Endothelial cell of umbilical vein (primary cell): Measurements from ENCODE around the gene BAAT.

Source experiments
- EZH2 ChIP-seq: IDR thresholded peaks from 2 replicates; pipeline ENCODE4 v1.6.1; 2012; ENCODE audit warnings: borderline replicate concordance, low read depth, mild to moderate bottlenecking, moderate library complexity, low read length, inconsistent platforms; ENCODE audit not compliant: severe bottlenecking
- MYC ChIP-seq: IDR thresholded peaks from one replicate; pipeline ENCODE4 v1.6.1; 2011; ENCODE audit warnings: mild to moderate bottlenecking, low read depth, low read length
- POLR2A ChIP-seq: IDR thresholded peaks from 2 replicates; pipeline ENCODE4 v1.6.1; 2012; ENCODE audit warnings: low read depth, mild to moderate bottlenecking, control low read depth, low read length
- POLR2AphosphoS5 ChIP-seq: IDR thresholded peaks from 2 replicates; pipeline ENCODE4 v1.6.1; 2012; ENCODE audit warnings: low read depth, mild to moderate bottlenecking, control low read depth, low read length, moderate library complexity; ENCODE audit not compliant: insufficient read depth
- TF ChIP-seq, protein P1 (sequence below), 2 donors: IDR thresholded peaks; 1 replicate in 1 of 2; 2 replicates in 1 of 2; pipeline ENCODE4 v1.5.1; 2011; ENCODE audit warnings: low read length in 2 of 2, mild to moderate bottlenecking in 2 of 2, moderate library complexity in 2 of 2, control low read depth in 1 of 2, inconsistent platforms in 1 of 2, low read depth in 1 of 2; ENCODE audit not compliant: insufficient read depth in 1 of 2; ENCODE audit errors: extremely low read depth in 1 of 2
- TF ChIP-seq, protein P2 (sequence below): IDR thresholded peaks from 2 replicates; pipeline ENCODE4 v1.6.1; 2011; ENCODE audit not compliant: insufficient read depth, insufficient read length

DNA sequence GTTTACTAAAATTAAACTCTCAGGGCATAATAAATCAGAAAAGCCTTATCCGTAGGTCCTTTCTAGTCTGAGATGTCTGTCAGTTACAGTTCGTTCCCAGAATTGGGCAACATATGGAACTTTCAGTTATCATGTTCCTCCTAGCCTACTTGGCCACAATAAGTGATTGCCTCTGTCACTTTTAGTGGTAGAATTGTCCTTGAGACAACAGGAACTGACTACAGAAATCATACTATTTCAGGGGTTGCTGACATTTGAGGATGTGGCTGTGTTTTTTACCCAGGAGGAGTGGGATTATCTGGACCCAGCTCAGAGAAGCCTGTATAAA lies 14.8 kb upstream of the BAAT start:
- TF ChIP-seq, protein P1, sequence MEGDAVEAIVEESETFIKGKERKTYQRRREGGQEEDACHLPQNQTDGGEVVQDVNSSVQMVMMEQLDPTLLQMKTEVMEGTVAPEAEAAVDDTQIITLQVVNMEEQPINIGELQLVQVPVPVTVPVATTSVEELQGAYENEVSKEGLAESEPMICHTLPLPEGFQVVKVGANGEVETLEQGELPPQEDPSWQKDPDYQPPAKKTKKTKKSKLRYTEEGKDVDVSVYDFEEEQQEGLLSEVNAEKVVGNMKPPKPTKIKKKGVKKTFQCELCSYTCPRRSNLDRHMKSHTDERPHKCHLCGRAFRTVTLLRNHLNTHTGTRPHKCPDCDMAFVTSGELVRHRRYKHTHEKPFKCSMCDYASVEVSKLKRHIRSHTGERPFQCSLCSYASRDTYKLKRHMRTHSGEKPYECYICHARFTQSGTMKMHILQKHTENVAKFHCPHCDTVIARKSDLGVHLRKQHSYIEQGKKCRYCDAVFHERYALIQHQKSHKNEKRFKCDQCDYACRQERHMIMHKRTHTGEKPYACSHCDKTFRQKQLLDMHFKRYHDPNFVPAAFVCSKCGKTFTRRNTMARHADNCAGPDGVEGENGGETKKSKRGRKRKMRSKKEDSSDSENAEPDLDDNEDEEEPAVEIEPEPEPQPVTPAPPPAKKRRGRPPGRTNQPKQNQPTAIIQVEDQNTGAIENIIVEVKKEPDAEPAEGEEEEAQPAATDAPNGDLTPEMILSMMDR (IDR thresholded peaks at IDR 0.05; ENCODE audit: extremely low read depth in 1 of 2, insufficient read depth in 1 of 2, low read depth in 1 of 2, low read length in 2 of 2), result no peak
- no peak for TF ChIP-seq POLR2A
- TF ChIP-seq, protein P2, sequence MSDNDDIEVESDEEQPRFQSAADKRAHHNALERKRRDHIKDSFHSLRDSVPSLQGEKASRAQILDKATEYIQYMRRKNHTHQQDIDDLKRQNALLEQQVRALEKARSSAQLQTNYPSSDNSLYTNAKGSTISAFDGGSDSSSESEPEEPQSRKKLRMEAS, result no peak
- no peak for TF ChIP-seq POLR2AphosphoS5
- TF ChIP-seq EZH2, result no peak
- TF ChIP-seq MYC, result no peak
